Measurements from ENCODE around the gene PTPRE.

GRCh38 chr10:127869329-127869728 is 37.6 kb upstream of the PTPRE start:
- TF ChIP-seq CTCF (IDR thresholded peaks at IDR 0.05) (no peak), POLR2A (IDR thresholded peaks at IDR 0.05) (no peak)

Measured in lower leg skin (tissue), 3 donors.